NCI-H1436 treated with DMSO at 0.1 percent for 48 hours (cell line): ENCODE measurements around the gene TRIM10.
"Not testable (repeated sequence)": the region's sequence is repeated elsewhere in the genome, so short reads cannot be mapped to it uniquely, and the experiment has no call there.

Source experiments
- DNase-seq: peaks from one replicate; lab custom pipeline; 2025; lab: John Stamatoyannopoulos, UW

The TRIM10 gene

DNA sequence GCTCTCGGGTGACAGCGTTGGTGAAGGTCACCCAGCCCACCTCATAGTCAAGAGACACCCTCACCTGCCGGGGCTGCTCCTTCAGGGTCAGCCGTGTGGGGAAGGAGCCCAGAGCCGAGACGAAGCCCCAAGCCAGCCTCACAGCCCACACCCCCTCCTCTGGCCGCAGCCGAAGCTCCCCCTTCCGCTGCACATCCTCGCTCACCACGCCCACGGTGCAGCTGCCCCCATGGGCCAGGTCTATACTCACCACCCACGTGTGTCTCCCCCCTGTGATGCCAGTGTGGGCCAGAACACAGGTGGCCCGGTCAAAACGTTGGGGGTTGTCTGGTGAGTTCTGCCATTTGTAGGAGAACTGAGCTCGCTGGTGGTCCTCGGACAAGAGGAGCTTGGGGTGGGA lies 7.0 kb downstream of the TRIM10 start:
- no peak for DNase-seq

DNA sequence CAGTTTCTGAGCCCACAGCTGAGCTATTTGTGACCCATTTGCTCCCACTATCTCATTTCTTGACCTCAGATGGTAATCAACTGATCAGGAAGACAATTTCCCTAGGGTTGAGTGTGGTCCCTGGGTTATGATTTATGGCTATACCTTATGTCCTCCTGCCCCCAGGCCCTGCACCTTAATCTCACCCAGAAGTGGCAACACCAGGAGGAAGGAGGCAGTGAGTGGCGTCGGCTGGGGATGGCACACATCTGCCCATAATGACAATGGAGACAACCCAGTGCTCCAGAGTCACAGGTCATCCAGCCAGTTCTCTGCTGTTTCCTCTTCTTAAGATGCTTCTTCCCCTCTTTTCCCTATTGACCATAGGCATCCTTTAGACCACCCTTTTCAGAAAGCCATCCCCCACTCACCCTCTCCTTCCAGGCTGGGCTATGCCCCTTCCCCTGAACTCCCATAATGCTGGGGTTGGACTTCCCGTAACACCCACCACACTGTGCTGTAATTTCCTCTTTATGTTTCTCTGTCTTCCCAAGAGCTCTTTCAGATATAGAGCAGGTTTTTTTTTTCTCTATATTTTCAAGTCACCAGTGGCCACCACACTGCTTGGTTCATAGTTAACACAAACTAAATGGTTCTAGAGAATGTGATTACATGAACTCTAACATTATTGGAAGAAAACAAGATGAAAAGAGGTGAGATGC lies 8.0 kb downstream of the TRIM10 start:
- no peak for DNase-seq

DNA sequence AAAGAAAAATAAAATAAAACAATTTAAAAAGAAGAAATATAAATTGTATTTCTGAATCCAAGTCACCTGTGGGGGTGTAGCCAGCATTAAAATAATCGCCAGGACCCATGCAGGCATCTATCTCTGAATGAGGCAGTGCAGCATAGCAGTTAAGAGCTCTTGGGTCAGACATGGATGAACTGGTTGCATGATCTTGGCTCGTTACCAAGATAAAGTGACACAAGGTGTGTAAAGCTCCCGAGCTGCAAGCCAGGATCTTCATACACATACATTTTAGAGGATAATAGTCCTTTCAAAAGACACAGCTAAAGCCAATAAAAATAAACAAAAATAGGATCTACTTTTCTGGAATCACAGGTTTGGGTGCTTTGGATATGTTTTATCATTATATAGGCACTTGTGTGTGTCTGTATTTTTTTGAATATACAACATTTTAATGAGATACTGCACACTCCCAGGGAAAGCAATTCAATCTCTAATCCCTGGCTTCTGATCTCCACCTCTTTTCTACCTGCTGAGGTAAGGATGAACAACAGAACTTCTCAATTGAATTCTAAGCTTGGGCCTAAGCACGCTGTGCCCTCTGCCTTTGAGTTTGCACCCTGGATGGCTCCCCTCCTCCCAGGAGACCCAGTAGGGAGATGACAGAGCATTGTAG lies 8.9 kb downstream of the TRIM10 start:
- no peak for DNase-seq

DNA sequence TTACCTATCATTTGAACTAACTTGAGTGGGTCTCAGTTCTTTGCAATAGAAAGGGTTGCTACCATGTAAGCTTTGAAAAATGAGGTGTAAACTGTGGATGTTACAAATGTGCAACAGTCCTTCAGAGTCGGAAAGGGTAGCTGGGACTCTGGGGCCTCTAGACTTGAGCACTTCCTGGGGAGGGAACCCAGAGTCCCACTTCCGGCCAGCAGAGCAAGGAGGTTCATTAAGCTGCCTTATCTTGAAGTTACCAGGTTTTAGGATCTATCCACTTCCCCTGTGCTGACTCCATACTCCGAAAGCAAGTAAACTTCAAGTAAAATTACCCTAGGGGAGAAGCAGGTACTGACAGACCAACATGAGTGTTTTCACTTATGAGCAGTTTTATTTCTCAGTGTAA lies 9.4 kb downstream of the TRIM10 start:
- no peak for DNase-seq

DNA sequence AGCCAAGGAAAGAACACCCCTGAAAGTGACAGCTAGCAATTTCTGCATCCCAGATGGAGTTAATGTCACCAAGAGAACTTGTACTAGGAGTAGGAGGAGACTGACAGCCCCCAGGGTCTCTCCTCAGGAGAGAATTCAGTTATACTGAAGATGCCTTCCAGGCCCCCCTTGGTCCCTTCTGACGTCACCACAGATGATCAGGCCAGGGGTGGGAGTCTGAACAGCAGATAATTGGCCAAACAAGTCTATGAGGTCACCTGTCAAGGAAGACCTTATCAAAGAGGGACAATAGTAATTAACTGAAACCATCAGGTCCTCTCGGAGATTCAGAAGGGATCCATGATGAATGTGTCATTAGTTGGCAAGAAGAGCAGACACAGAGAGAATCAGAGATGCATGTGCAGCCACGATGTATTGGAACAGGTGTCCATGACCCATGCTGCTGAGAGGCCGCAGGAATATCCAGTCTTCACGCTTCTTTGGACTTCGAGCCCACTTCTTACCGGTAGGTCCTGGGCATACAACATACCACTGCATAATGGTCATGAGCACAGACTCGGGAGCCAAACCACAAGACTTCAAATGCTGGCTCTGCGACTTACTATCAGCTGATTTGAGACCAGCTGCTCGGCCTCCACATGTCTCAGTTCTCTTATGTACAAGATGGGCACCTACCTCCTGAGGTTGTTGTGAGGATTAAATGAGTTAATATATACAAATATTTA lies 10.2 kb downstream of the TRIM10 start:
- DNase-seq = no peak

DNA sequence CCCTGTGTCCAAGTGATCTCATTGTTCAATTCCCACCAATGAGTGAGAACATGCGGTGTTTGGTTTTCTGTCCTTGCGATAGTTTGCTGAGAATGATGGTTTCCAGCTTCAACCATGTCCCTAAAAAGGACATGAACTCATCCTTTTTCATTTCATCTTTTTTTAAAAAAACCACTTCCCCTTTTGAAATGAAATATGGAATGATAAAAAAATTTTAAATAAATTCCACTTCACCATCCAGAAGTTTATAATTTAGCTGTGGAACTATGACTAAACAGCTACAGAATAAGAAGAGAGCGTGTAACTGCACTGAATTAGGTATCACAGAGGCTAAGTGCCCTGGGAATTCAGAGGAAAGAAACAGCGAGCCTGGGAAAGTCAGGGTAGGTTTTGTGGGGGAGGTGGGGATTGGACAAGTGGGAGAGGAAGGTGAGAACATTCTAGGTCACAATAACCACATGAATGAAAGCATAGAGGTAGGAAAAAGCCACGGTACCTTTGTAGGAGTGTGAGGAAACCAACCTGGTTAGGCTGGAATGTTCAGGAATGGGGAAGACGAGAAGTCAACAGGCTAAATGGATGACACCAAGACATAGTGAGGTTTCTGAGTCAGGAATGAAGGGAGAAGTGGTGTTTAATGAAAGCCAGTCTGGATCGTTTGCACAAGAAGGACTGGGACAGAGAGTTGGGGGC lies 11.0 kb downstream of the TRIM10 start:
- DNase-seq = no peak

DNA sequence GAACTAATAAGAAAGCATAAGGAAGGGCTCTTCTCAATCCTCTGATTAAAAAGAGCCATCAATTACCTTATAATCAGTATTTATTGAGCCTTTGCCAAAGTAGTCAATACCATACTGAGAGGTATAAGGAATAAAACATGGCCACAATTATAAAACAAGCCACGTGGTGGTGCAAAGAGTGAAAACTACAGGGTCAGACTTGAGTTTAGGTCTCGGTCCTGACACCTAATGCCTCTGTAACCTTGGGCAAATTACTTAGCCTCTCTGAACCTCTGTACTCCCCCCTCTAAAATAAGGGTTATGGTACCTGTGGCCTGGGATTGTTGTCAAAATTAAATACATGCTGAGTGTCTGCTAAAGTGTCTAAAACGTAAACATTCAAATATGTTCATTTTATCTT lies 11.8 kb downstream of the TRIM10 start:
- no peak for DNase-seq

DNA sequence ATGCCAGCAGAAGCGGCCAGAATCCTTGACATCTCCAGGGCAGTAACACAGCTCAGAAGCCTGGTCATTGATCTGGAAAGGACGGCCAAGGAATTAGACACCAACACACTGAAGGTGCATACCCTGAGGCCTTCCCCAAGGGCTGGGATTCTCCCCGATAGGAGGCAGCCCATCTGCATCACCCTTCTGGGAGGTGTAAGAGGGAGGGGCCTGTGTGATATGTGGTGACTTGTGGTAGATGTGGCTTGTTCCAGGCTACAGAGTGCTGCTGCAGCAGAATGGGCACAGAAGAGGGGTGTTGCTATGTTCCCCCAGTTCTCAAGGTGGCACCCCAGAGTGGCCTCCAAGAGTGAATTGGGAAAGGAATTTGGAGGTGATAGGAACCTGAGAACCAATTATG lies 13.9 kb downstream of the TRIM10 start:
- no peak for DNase-seq

DNA sequence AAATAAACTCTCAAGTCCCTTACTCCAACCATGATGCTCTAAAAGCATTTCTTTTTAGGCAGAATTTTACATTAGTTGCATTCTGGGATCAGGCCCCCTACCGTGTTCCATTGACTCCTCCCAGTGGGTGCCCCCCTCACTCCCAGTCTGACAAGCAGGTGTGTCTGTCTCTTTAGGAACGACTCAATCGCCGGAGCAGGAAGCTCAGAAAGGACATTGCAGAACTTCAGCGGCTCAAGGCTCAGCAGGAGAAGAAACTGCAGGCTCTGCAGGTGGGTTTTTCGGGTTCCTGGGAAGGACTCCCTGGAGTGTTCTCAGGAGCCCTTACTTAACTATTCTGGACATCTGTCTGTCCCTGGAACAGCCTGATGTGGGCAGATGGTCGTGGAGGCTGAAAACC lies 15.2 kb downstream of the TRIM10 start:
- no peak for DNase-seq

DNA sequence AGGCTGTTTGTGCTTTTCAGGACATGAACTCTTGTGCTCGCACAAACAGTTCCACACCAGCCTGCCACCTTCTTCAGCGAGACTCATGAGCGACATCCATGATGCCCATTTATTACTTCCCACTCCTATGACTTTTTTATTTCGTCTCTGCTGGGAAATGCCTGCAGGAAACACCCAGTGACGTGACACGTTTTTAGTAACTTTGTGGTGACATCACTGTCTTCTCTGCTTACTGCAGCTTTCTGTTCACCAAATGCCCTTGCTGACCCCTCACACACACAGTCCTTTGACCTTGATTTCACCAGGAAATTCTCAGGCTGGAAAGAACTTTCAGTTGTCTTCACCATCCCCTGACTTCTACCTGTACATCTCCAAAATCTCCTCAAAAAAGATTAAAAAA lies 16.2 kb downstream of the TRIM10 start:
- DNase-seq = no peak

DNA sequence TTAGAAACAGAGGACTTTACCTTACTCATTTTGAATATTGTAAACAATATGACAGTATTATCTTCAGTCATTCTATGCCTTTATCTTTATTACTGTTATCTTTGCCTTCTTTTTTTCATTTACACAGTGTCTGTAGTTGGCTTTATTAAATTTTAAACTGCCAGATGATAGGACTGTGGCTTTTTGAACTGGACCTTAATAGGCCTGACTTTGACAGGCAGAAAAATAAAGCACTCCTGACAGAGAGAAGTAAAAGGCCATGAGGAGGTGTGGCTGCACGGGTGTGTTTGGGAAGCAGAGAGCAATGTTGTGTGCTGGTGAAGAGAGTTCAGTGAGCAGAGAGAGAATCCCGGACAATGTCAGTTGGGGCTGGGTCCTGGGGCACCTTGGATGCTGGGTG lies 17.2 kb downstream of the TRIM10 start:
- no peak for DNase-seq

DNA sequence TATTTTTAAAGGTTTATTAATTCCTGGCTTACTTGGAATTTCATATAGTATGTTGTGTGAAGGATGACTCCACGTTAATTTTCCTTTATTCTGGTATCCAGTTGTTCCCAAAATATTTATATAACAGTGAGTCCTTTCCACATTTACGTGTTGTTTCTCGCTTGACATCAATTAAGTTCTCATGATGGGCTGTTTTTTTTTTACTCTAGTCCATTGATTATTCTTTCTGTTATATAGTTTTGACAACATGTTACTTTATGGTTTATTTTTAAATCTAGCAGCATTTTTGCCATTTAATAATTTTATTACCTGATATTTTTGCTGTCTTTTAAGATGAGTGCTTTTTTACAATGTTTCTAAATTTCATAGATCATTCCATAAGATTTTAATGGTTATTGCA lies 18.3 kb downstream of the TRIM10 start:
- no peak for DNase-seq

DNA sequence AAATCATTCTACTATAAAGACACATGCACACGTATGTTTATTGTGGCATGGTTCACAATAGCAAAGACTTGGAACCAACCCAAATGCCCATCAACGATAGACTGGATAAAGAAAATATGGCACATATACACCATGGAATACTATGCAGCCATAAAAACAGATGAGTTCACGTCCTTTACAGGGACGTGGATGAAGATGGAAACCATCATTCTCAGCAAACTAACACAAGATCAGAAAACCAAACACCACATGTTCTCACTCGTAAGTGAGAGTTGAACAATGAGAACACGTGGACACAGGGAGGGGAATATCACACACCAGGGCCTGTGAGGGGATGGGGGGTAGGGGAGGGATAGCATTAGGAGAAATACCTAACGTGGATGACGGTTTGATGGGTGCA lies 20.8 kb downstream of the TRIM10 start:
- DNase-seq = not testable (repeated sequence)

DNA sequence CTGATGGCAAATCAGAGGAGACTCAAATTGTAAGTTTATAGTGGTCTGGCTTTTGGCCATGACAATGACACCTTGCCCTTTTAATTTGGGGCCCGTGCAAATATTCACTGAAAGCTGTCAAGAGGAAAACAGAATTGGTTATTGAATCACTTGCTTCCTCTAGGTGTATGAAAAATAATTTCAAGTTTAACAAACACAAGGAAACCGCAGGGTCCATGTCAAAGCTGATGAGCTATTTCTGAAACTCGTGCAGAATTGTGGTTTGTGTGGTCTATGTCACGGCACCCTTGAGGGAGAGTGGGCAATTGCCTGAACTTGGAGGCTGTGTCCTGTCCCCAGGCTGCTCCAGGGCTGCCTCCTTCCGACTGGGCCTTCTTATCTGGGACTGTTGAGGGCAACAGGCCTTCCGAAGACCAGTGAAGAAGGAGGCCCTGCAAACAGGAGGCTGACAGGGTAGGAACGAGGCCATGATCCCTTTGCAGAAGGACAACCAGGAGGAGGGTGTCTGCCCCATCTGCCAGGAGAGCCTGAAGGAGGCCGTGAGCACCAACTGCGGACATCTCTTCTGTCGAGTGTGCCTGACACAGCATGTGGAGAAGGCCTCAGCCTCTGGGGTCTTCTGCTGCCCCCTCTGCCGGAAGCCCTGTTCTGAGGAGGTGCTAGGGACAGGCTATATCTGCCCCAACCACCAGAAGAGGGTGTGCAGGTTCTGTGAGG lies 24.3 kb downstream of the TRIM10 start:
- DNase-seq = no peak

DNA sequence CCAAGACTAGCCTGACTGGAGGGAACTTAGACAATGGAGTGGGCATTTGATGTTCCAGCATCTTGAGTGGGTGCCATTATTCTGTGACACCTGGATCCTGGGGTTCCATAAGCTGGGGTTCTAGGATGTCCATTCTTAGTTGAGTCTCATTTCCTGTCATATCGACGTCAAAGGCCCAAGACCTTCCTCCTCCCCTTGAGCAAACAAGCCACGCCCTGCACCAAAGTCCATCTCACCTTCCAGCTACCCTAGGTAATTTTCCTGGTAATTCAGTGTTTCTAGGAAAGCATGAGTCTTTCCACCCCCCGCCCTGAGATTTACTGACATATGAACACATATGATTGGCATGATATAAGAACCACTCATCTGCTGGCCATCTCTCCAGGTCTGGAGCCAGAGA lies 25.3 kb downstream of the TRIM10 start, which contains the start of gene TRIM40:
Gene TRIM40 (plus strand): TSS at position 384 of the 400 bp plus-strand sequence. CDS start 897 bp downstream, outside the sequence.
- DNase-seq = no peak

DNA sequence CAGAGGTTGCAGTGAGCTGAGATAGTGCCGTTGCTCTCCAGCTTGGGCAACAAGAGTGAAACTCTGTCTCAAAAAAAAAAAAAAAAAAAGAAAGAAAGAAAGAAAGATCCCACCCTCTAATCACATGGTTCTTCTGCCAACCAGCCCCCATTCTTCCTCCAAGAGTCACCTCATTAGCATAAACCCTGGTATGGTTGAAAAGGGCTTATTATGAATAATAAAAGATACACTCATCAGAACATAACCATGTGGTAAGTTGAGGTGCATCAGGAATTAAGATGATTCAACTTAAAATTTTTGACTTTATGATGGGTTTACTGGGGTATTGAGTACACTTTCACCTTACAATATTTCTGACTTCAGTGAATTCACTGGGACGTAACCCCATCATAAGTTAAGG lies 25.9 kb downstream of the TRIM10 start:
- no peak for DNase-seq

DNA sequence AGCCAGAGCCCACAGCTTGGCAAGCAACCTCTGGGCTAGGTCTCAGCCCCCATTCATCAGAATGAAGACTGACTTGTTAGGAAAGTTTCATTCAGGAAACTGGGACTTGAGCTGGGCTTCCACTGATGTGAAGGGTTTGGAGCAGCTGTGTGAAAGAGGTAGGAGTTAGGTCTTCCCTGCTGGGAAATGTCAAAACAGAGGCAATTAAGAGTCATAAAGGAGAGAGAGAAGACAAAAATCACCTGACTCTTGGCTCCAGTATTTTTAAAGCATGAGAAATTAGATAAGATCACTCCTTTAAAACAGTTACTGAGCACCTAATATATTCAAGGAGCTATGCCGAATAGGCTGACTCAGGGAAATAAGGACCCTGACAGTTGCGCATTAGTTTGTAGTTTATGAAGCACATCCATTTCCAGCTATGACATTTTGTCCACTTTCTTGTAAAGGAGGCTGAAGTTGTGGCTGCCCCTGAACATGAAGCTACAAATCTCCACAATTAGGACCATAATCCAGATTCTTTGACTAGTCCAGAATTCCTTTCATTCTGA lies 29.0 kb downstream of the TRIM10 start:
- no peak for DNase-seq

DNA sequence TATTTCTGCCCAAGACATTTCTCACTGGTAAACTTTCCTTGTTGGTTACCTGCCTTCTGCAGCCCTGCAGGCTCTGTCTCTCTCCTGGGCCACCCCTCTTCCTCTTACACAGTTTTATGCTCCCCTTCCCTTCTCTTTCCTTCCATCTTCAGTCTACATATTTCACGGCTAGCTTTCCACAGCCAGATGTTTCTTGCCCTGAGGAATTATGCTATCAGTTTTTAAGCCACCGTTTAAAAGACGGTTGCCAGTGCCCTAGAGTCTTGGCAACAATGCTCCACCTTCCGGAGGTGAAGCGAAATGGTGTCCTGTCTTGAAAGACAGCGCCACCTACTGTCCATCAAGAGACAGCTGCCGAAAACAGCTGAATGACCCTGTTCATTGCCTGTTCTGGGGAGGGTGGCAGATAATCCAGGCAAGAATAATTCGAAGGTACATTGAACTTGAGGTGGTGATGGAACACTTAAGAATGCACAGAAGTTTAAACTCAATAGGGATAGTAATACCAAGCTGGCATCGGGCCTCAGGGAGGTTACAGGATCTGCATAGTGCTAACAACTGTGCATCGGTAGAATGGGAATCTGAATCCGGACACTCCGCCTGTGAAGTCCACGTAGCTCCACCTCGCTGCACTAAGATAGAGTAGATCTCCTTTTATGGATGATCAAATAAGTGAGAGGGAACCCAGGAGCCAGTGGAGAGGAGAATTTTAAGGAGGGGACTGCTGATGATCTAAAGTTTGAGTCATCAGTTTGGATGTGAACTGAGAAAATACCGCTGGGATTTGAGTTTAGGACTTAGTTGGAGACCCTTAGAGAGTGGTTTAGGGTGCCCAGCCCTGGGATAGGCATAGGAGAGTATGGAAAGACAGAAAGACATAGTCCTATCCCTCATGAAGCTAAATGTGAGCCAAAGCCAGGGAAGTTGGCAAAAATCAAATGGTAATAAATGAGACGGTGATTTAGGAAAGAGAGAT lies 29.8 kb downstream of the TRIM10 start:
- DNase-seq = peak; percentile 32

DNA sequence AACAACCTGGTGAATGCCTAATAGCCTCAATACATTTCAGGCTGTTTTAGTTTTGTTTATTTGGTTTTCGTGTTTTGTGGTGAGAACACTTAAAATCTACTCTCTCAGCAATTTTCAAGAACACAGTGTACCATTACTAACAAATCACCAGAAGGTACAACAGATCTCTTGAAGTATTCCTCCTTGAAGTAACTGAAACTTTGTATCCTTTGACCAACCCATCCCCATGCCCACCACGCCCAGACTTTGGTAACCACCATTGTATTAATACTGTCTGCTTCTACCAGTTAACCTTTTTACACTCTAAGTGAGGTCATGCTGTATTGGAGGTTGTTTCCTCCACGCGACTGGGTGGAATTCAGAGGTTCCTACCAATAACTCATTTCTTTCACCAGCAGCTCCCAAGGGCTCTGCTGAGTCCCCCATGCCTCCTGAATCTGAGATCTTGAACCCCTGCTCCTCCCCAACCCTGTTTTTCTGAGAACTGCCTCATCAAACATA lies 30.8 kb downstream of the TRIM10 start:
- DNase-seq = no peak
